Stimulated activated naive CD4-positive, alpha-beta T cell (primary cell): ENCODE measurements around the gene DHFR2.
"Not testable (repeated sequence)": the region's sequence is repeated elsewhere in the genome, so short reads cannot be mapped to it uniquely, and the experiment has no call there.

Experiments
- DNase-seq, 6 experiments: peaks; one replicate each; lab custom pipeline; 2025; lab: John Stamatoyannopoulos, UW

DHFR2 gene

GRCh38 chr3:94065819-94066480, 3.2 kb upstream of the DHFR2 start:
- no peak for DNase-seq

GRCh38 chr3:94065122-94065521, 2.4 kb upstream of the DHFR2 start:
- no peak for DNase-seq

- DNase-seq = no peak
Measured at GRCh38 chr3:94064243-94064860, 1.6 kb upstream of the DHFR2 start.

- DNase-seq = no peak
Measured at GRCh38 chr3:94063496-94064119, 892 bp upstream of the DHFR2 start.

GRCh38 chr3:94061297-94061696, 1.4 kb downstream of the DHFR2 start:
- no peak for DNase-seq

- no peak for DNase-seq
Measured at GRCh38 chr3:94050546-94050945, 12.2 kb downstream of the DHFR2 start.

- no peak for DNase-seq
Measured at GRCh38 chr3:94049267-94049666, 13.4 kb downstream of the DHFR2 start.

GRCh38 chr3:94046533-94046932, 16.2 kb downstream of the DHFR2 start:
- DNase-seq = no peak

- DNase-seq = not testable (repeated sequence)
Measured at GRCh38 chr3:94044100-94044936, 18.4 kb downstream of the DHFR2 start.

GRCh38 chr3:94043285-94043684, 19.4 kb downstream of the DHFR2 start:
- DNase-seq = no peak

GRCh38 chr3:94036909-94037507, 25.7 kb downstream of the DHFR2 start:
- DNase-seq = no peak

- DNase-seq = no peak
Measured at GRCh38 chr3:94028093-94028837, 34.5 kb downstream of the DHFR2 start, which contains the start of gene STX19. Gene STX19 (minus strand): TSS chr3:94028597. CDS start chr3:94015269, 13,328 bp downstream.

- DNase-seq = no peak
Measured at GRCh38 chr3:94026623-94027022, 36.1 kb downstream of the DHFR2 start.

GRCh38 chr3:94024385-94024784, 38.3 kb downstream of the DHFR2 start:
- no peak for DNase-seq

GRCh38 chr3:94020293-94020692, 42.4 kb downstream of the DHFR2 start:
- no peak for DNase-seq

- no peak for DNase-seq
Measured at GRCh38 chr3:94019659-94020058, 43.1 kb downstream of the DHFR2 start.

GRCh38 chr3:94015025-94015424, 47.7 kb downstream of the DHFR2 start:
- DNase-seq = peak in 2 of 6 experiments; percentile 17 to 20

GRCh38 chr3:94012185-94012584, 50.5 kb downstream of the DHFR2 start:
- no peak for DNase-seq

GRCh38 chr3:94011233-94011711, 51.4 kb downstream of the DHFR2 start:
- DNase-seq = no peak

GRCh38 chr3:94009608-94010007, 53.1 kb downstream of the DHFR2 start:
- DNase-seq = no peak

- DNase-seq = no peak
Measured at GRCh38 chr3:94008253-94008652, 54.5 kb downstream of the DHFR2 start.
